CD4-positive, alpha-beta T cell treated with Interleukin-21 for 1 hour (primary cell): ENCODE results near the gene NCAPG2.
"Not testable (repeated sequence)": the region's sequence is repeated elsewhere in the genome, so short reads cannot be mapped to it uniquely, and the experiment has no call there.

Experiments
- DNase-seq: peaks from one replicate; pipeline ENCODE4 v3.0.0-alpha.2; 2020

The NCAPG2 gene

DNA sequence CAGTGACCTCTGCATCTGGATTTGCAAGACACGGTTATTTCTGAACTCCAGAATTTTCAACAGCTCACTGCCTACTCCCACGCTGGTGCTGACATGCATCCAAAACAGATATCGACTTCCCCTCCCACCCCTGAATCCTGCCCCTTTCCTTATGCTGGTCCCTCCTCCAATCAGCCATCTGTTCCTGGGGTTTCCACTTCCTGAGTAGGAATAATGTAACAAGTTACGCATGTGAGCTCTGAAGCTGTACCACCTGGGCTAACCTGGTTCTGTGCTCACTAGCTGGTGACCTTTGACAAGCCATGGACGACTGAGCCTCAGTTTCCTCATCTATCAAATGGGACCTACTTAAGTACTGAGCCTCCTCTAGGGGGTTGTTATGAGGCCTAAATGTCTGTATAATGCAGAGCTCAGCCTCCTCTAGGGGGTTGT lies 1.7 kb upstream of the NCAPG2 start:
- DNase-seq, result no peak

DNA sequence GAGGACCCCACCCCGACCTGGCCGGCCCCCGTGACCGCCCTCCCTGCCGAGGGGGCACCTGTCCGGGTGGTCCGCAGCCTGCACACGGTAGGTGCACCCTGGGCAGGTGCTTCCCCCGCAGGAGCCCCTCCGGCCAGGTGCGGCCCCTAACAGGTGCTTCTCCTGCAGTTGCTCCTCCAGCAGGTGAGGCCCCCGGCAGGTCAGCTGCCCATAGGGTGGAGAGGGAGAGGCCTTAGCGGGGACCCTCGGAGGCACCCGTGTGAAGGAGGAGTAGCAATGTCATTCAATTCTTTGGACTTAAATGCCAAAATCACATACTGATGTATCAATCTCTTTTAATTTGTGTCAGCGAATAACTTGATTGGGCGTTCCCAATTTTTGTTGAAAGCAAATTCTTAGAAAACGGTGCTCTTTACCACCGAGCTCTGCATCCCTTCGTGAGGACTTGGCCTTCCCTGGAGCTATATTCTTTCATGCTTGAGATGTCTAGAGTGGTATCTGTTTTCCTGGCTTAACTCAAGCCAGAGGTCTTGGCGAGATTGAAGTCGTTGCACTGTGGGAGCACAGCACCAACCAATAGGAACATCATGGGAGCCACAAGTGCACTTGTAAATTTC lies 738 bp upstream of the NCAPG2 start:
- DNase-seq, result no peak

DNA sequence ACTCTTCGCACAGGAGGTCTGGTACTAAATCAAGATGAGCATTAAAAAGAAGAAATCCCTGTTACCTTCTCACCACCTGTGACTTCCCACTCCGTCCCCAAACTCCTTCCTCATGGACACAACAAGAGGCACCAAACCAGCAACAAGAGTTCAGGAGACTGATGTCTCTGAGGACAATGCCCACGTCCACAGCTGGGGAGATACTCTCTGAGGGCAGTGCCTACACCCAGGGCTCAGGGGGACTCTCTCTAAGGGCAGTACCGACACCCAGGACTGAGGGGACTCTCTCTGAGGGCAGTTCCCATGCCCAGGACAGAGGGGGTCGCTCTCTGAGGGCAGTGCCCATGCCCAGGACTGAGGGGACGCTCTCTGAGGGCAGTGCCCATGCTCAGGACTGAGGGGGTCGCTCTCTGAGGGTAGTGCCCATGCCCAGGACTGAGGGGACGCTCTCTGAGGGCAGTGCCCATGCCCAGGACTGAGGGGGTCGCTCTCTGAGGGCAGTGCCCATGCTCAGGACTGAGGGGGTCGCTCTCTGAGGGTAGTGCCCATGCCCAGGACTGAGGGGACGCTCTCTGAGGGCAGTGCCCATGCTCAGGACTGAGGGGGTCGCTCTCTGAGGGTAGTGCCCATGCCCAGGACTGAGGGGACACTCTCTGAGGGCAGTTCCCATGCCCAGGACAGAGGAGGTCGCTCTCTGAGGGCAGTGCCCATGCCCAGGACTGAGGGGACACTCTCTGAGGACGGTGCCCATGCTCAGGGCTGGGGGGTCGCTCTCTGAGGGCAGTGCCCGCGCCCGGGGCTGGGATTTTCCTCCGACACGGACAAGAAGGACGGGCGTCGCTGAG lies 703 bp downstream of the NCAPG2 start:
- not testable (repeated sequence) for DNase-seq

DNA sequence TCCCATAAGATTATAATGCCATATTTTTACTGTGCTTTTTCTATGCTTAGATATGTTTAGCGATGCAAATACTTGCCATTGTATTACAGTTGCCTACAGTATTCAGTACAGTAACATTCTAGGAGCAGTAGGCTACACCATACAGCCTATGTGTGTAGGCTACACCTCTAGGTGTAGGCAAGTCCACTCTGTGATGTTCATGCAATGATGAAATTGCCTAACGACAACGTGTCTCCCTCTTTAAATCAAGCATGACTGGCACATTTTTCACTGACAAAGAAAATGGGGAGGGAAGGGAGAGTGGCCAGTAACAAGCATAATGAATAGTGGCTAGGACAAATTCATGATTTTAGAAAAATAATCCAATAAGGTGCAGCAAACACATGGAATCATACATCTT lies 1.7 kb downstream of the NCAPG2 start:
- DNase-seq, result no peak

DNA sequence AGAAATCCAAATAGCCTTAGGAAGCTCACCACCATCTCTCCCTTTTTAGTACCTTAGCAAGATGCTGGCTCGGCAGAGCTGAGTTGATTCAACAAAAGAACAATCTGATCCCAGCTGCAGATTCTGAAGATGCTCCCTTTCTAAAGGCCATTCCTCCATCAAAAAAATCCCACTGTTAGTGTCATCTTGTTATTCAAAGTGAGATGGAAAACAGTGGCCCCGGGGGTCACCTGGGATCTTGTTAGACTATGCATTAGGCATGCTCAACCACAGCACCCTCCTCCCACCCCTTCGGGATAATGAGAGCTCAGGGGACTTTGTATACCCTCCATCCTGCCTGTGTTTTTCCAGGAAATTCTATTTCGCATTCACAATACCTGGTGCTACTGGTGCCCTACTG lies 2.4 kb downstream of the NCAPG2 start:
- DNase-seq, result no peak

DNA sequence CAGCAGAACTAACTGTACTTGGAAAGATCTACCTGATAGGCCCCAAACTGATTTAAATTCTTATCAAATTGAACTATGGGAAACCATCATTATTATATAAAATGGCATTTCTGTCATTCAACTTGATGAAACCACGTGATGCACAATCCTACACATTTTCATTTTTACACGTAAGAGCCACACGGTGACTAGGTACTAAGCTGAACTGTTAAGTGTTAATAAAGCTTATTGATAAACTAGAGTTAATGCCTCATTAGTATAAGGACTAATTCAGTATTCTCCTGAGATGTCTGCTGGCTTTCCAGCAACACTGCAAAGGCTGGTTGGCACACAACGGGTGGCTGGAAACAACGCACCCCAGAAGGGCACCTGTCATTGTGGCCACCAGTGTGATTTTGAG lies 4.6 kb downstream of the NCAPG2 start:
- no peak for DNase-seq

DNA sequence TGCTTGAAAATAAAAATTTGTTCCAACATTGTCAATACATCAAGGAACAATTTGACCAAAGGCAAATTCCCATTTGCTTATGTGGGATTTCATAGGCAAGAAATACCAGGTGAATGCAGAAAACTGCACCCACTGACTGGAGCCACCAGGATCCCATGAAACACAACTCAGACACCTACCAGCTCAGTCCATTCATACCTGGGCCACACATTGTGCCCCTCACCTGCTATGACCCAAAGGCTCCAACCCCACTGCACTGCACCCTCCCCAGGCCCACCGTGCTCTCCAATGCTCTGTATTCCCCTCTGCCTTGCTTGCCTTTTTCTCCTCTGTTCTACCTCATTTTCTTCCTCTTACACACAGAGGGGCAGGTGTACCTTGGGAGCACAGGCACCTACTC lies 5.3 kb downstream of the NCAPG2 start:
- DNase-seq, result no peak

DNA sequence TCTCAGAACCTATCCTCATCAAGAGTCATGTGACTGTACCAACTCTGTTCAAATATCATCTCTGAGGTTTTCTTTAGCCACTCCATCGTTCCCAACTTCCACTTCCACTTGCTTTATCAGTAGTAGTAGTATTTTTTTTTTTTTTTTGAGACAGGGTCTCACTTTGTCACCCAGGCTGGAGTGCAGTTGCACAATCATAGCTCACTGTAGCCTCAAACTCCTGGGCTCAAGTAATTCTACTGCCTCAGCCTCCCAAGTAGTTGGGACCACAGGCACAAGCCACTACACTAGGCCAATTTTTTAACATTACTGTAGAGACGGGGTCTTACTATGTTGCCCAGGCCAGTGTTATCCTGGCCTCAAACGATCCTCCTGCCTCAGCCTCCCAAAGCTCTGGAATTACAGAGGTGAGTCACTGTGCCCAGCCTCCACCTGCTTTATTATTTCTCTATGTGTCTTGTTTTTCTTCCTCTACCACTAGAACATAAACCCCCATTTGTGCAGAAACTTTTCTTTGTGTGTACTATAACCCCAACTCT lies 5.9 kb downstream of the NCAPG2 start:
- DNase-seq, result no peak

DNA sequence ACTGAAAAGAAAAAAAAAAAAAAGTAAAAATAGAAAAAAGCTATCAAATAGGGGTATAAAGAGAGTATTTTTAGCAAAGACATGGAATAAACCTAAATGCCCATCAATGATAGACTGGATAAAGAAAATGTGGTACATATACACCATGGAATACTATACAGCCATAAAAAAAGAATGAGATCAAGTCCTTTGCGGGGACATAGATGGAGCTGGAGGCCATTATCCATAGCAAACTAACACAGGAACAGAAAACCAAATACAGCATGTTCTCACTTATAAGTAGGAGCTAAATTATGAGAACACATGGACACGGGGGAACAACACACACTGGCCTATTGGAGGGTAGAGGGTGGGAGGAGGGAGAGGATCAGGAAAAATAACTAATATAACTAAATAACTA lies 7.0 kb downstream of the NCAPG2 start:
- not testable (repeated sequence) for DNase-seq

DNA sequence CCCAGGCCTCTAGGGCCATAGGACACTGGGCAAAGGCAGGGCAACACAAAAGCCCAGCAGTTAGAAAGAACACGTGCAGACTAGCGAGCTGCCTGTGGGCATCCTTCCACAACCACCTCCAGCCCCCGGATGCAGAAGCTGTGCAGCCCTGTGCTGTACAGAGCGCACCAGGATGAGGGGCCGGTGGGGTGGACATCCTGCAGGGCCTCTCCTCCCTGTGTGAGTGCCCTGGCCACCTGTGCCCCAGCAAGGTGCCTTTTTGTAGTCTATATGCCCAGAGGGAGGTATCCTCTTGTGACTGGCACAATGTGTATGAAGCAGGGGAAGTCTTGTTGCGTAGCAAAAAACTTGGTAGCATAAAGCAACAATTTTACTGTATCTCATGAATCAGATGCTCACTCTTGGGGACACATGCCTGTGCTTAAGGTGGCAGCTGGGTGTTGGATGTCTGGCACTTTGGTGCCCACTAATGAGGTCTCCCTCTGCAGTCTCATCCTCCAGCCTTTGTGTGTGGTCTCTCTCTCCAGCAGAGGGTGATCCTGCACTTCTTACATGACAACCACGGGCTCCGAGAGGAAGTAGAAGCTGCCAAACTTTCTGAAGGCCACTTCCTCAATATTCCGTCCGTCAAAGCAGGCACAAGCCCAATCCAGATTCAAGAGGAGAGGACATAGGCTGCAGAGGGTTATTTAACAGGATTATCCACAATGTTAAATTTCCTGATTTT lies 8.7 kb downstream of the NCAPG2 start:
- DNase-seq, result peak; percentile 74

DNA sequence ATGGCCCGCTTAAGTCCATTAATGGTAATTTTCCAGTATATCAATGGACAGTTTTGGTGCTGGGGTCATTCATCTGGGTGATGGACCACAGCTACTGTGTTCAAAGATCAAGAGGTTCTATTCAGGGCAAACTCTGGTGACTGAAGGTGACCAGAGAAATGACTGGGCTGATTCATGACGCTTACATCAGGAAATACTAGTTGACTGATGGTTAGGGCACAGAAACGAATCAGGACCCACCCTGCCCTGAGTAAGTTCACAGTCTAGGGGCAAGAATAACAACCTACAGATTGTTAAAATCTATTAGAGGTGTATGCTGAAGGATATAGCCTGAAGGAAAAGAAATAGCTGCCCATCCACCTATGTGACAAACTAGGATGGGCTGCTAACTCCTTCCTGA lies 9.5 kb downstream of the NCAPG2 start:
- DNase-seq, result no peak

DNA sequence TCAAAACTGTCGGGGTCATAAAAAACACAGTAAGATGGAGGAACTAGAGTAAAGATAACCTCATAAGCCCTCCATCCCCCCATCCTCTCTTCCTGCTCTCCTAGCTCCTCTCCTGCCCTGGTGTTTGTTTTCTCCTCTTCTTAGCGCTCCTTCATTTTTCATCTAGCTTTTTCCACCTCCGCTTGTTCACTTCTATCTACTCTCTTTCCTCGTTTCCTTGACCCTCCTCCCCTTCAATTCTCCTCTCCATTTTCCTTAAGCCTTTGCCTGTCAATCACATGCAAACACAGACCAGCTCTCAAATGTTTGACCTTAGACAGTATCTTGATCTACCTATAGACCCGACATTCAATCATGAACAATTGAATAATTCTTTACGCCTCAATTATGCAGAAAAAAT lies 10.0 kb downstream of the NCAPG2 start:
- DNase-seq, result no peak

DNA sequence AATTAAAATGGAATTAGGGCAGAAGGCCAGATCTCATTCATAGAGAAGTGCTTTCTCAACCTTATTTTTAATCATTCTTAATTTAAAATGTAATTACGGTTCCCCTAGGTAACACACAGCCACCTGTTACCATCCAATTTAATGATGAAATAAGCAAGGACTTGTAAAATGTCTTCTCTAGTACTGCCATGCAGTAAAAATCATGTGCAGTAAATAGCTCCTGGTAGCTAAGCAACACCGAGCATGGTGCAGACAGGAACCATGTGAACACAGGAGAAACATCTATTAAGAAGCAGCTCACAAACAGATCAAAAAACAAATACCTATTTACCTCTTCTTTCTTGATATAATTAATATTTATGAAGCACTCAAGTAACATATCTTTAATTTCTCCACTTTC lies 15.1 kb downstream of the NCAPG2 start:
- DNase-seq, result no peak

DNA sequence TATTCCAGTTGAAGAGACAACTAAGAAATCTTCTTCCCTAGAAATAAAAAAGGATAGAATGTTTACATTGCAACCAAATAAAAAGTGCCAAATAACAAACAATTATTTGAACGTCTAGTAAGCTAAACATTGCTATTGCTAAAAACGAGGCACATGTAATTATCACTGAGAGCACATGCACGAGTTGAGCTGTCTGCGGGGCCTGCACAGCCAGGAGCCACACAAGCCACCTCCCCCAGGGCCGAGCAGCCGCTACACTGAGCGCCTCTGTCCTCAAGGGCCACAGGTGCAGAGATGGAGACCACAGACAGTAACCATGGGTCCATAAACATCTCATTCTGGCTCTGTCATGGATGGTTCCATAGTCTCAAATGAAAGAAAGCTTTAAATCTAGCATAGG lies 17.2 kb downstream of the NCAPG2 start:
- no peak for DNase-seq

DNA sequence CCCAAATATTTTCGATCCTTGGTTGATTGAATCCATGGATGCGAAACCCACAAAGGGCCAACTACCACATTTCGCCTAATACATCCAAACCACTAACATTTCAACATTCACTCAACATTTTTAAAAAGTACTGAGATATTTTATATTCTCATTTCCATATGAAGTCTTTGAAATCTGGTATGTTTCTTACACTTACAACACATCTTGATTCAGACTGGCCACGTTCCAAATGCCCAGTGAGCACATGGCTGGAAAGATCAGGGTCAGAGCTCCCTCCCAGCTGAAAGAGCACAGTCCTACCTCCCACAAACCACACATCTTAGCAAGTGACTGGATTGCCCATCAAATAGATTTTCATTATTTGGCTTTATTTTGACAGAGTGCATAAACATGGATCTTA lies 18.9 kb downstream of the NCAPG2 start:
- no peak for DNase-seq

DNA sequence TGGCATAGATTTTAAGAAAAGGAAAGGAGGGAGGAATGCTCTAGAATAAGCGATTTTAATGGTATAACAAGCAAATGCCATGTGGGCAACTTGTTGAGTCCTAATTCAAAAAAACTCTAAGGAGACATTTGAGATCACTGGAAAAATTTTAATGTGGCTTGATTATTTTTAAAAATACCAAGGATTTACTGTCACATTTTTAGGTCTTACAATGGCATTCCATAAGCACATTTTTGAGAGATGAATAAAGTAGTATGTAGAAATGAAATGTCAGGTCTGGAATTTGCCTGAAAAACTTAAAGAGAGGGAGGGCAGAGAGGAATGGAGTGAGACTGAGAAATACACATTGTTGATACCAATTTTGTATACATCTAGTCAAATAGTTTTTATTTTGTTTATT lies 20.3 kb downstream of the NCAPG2 start:
- DNase-seq, result no peak

DNA sequence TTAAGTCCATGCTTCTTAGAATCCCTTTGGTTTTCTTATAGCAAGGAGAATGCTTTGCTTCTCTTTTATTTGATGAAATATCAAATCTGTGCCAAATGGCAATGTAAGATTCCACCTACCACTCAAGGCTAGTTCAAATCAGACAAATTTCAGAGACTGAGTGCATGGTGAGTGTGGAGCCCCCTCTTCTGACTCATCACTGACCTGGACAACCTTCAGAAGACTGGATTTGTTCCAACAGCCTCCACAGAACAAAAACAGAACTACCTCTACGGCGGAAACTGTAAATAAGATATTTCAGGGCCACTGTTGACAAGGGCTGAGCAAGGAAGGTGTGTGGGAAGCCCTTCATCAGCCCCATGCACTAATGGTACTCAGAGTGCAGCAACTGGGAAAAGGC lies 21.1 kb downstream of the NCAPG2 start:
- DNase-seq, result no peak

DNA sequence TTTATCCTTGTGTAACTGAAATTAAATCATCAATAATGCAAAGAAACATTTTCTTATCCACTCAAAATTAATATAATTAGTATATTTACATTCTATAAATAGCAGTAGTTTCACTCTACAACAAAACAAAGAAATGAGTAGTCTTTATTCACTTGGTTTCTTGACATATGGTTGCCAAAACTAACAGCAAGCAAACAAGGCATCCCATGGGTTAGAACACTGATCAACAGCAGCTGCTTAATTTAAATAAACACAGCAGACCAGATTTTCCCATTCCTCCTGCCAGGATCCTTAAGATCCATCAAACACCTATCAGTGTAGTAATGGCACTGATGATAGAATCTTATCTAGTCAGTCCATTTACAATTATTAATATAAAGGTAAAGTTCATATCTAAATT lies 22.1 kb downstream of the NCAPG2 start:
- no peak for DNase-seq

DNA sequence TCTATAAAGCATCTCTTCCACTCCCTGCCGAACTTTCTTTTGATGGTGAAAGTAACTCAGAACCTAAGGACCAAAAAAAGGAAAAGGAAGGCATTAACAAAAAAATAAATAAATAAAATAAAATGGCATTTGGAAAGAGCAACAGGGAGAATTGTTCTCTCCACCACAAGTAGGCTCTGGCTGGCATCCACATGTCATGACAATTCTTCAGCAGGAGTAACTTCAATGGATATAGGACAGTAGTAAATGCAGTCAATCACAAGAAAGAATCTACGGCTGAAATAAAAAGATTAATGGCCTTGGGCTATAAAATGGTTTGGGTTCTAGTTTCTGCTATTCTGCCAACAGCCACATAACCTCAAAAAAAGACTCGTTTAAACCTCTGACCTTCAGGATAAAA lies 23.9 kb downstream of the NCAPG2 start:
- DNase-seq, result no peak

DNA sequence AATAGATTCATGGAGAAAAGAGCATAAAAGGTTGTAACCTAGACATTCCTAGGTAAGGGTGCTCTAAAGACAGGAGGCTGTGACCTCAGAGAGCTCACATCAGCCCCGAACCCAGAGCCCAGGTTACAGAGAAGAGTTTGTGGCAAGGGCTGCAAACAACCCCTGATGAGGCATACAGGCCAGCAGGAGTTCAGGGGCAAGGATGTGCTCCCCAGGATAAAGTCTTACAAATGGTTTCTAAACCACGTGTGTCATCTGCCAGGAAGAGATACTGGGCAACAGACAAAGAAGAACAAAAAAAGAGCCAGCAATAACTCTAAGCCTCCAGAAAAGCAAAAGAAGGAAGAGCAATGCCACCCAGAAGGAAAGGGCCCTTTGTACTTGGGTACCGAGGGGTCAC lies 27.7 kb downstream of the NCAPG2 start:
- no peak for DNase-seq

DNA sequence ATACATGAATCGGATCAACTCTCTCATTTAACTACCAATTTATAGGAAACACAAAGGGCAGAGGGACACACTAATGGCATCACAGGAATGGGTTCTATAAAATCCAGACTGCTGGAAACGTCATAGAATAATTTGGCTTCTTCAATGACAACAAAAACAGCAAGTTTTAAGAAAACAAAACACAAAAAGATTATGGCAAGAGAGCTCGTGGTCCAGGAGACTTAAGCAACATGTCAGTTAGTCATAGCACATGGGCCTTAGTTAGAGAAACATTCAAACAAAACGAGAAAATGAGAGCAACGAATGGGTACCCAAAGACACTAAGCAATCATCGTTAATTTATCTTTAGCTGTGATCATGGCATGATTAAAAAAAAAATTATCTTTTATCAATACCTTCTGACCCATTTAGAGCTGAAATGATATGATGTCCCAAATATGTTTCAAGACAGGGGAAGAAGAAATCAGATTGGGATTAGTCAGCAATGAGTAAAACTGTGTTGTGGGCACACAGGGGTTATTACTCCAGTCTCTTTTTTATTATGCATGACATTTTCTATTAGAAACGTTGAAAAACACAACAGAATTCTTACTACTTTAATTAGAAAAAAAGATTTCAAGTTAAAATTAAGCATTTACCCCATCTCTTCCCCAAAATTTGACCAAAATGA lies 28.3 kb downstream of the NCAPG2 start:
- no peak for DNase-seq

DNA sequence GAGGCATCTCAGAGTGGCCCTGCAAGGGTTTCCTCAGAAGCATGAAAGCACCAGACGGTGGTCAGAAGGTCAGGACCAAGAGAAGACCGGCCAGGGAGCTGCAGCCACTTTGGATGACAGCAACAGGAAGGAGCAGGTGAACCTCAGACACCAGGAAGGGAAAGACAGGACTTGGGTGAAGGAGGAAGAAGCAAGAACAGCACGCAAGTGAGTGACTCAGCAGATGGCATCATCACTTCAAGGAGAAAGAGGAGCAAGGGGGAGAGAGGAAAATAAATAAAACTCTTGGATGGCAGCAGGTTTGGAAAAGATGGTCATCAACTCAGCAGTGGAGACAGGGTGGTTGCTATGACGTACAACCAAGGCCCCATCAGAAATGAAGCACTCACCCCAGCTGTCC lies 31.6 kb downstream of the NCAPG2 start:
- DNase-seq, result no peak

DNA sequence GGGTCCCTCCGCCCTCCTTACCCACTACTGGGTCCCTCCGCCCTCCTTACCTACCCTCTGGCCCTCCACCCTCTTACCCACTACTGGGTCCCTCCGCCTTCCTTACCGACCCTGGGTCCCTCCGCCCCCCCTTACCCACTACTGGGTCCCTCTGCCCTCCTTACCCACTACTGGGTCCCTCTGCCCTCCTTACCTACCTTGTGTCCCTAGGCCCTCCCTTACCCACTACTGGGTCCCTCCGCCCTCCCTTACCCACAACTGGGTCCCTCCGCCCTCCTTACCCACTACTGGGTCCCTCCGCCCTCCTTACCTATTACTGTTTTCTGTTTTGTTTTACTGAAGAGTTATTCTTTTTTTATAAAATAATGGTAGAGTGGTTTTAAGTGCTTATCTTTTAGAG lies 36.5 kb downstream of the NCAPG2 start:
- not testable (repeated sequence) for DNase-seq
